H1 (cell line): ENCODE measurements around the gene CDR2. TPM values are rescaled to one million over a fixed set of nuclear protein-coding genes. Genes with fewer than 3 reads are reported as not detected.

ENCODE experiments used
- CREB1 ChIP-seq: IDR thresholded peaks from 2 replicates; pipeline ENCODE4 v1.6.1; 2012; ENCODE audit warnings: inconsistent platforms
- SAP30 ChIP-seq: fragments of 300-600 bp; sonication (generic); IDR thresholded peaks from 2 replicates; pipeline ENCODE4 v1.7.1; 2012; ENCODE audit warnings: low read length, moderate library complexity, mild to moderate bottlenecking, inconsistent platforms; ENCODE audit not compliant: insufficient read depth, insufficient replicate concordance
- polyA plus RNA-seq, 7 experiments: library from polyadenylated mRNA; depleted of rRNA in 3 of 7; stranded (reverse) in 5 of 7; unstranded in 2 of 7; fragments of >200 nt in 5 of 7; fragments of 200-250 nt in 2 of 7; gene quantifications; 1 replicate in 5 of 7; 2 replicates in 1 of 7; 4 replicates in 1 of 7; pipeline versions ENCODE4 v1.2.1 to v1.2.3, GENCODE V29; 2011 to 2013; ENCODE audit warnings: missing spikeins in 2 of 7, mixed read lengths in 2 of 7
- total RNA-seq: library from RNA; stranded (reverse); fragmentation: NEBNext Ultra II Directional; extraction: Animal tissue kit (Norgen Biotek cat#: 25700); gene quantifications from 2 replicates; pipeline ENCODE4 v1.2.1, GENCODE V29; 2021

The CDR2 gene
- total and polyA plus RNA-seq, 2 of the 8 experiments (the other 6 are each of a cell fraction or from before 2014, with no cell fraction given) = 16.3 to 34.9 TPM

- TF ChIP-seq SAP30 (no peak), CREB1 (no peak)
These were observed 46.2 kb downstream of the CDR2 start (continued) for GRCh38 chr16:22328081-22328725.
